ENCODE results near the gene TMUB2. TPM values are rescaled to one million over a fixed set of nuclear protein-coding genes. Genes with fewer than 3 reads are reported as not detected.

Gene TMUB2
- total RNA-seq, 1 donor, result 20.4 TPM

DNA sequence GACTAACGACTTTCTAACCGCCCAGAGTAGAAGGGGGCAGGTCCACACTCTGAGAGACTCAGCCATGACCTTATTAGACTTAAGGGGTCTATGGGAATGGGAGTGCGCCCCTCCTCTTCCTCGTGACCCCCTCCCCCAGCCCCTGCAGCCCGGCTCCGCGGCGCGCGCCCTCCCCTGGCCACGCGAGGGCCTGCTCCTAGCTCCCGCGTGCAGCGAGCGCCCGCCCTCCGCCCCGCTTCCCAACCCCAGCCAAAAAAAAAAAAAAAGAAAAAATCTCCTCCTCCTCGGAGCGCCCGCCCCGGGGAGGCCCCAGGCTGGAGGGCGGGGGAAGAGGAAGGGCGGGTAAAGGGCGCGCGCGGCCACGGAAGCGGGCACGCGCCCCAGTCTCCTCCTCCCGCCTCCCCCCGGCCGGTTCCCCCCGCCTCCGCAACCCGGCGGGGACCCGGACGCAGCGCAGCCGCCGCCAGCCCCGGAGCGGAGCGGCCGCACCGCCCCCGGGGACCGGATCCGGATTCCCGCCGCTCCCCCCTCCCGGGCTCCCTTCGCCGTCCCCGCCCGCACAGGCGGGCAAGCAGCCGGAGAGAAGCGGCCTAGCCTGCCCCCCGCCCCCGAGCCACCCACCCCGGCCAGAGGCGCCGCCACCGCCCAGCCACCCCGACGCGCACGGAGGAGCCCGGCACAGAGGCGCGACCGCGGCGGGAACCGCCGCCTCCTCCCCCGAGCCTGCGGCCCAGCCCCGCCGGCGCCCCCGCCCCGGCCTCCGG is 31.8 kb downstream of the TMUB2 start:
- Histone ChIP-seq H3K4me1 (ENCODE audit: insufficient read depth, low read length) (peaks cover 59% of the 10 kb centered on the region), H3K4me3 (ENCODE audit: low read length) (peak overlapping the region; percentile 71)

DNA sequence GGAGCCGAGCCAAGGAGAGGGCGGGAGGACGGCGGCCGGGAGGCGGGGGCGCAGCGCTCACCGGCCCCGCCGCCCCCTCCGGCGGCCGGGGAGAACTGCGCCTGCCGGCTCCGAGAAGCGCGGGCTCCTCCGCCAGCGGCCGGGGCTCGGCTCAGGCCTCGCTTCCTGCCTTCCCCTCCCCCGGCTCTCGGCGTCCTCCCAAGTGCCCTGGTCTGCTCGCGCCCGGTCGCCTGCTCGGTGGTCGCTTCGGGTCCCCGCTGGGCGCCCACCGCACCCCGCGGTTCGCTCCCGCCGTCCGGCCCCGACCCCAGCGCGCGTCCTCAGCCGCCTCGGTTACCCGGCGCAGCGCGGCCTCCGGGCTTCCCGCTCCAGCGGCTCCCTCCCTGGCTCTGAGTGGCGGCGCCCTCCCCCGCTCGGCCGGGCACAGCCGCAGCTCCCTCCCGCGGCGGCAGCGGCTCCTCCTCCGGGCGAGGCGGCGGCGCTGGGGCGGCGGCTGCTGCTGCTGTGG is 32.4 kb downstream of the TMUB2 start:
- Histone ChIP-seq H3K4me3 (ENCODE audit: low read length) (peak overlapping the region; percentile 71), H3K4me1 (ENCODE audit: insufficient read depth, low read length) (peaks cover 52% of the 10 kb centered on the region)

More for the DNA sequence above, 31.8 kb downstream of the TMUB2 start:
- no peaks in the 10 kb centered on the region for H3K9me3 ChIP-seq (ENCODE audit: low read depth, low read length)
- H3K27me3 ChIP-seq (ENCODE audit: insufficient read depth, low read length), result no peaks in the 10 kb centered on the region

DNA sequence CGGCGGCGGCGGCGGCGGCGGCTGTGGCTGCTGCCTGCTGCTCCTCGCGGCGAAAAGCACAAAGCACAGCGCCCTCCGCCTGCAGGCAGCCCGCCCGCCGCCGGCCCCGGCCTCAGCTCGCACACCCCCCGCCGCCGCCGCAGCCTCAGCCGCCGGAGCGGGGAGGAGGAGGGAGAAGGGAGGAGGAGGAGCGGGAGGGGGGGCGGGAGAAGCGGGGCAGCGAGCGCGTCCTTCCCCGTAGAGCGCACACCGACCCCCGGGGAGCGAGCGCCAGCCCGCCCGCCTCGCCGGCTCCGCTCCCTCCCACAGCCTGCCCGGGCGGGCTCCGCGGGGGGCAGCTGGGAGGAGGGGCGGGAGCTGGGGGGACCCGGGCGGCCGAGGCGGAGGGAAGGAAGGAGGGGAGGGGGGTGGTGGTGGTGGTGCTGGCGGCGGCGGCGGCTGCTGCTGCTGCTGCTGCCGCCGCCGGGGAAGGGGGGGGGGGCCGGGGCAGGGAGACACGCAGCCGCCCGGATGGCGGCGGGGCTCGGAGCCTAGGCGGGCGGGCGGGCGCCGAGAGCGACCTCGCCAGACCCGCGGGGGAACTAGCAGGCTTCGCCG is 32.9 kb downstream of the TMUB2 start, which contains the start of gene UBTF:
Gene UBTF (minus strand): TSS at position 60 of the 597 bp plus-strand sequence. CDS start 1,446 bp downstream, outside the sequence.
- Histone ChIP-seq H3K4me3 (ENCODE audit: low read length) (peak within 1 kb of the TSS; percentile 88), H3K9me3 (ENCODE audit: low read depth, low read length) (no peaks in the 10 kb centered on the region), H3K4me1 (ENCODE audit: insufficient read depth, low read length) (peaks cover 47% of the 10 kb centered on the region), H3K27me3 (ENCODE audit: insufficient read depth, low read length) (no peaks in the 10 kb centered on the region)

More for the DNA sequence above, 32.4 kb downstream of the TMUB2 start:
- Histone ChIP-seq H3K27me3 (ENCODE audit: insufficient read depth, low read length) (no peaks in the 10 kb centered on the region), H3K9me3 (ENCODE audit: low read depth, low read length) (no peaks in the 10 kb centered on the region)

DNA sequence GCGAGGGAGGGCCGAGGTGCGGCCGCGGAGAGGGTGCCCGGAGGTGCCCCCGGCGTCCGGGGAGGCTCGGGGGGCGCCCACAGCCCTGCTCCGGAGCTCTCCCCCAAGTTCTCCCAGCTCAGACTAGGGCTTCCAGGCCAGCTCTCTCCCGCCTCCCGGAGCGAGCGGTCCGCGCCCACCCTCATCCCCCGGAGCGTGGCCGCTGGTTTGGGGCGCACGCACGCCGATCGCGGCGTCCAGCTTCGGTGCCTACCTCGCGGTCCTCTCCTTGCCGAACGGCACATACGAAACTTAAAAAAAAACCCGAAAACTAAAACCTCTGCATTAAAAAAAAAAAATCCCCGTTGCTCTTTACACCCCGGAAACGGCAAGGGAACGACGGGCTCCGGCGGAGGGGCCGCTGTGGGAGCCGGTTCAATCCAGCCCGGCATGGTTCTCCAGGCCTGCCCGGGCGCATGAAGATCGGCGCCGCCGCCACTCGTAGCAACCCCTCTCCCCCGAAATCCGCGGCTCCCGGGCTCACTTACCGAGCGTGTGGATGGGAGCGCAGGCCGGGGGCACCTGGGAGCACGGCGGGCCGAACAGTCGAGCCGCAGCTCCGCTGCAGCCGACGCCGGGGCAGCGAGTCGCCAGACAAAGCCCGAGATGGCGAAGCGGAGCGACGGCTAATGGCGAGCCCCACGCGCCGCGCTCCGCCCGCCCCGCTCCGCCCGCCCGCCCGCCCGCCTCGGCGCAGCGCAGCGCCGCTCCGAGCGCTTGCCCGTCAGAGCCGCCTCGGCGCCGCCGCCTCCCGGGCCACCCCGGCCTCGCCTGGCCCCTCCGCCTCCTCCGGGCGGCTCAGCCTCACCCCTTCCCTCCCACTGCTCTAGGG is 33.7 kb downstream of the TMUB2 start:
- peak overlapping the region; percentile 88 for H3K4me3 ChIP-seq (ENCODE audit: low read length)
- no peaks in the 10 kb centered on the region for H3K9me3 ChIP-seq (ENCODE audit: low read depth, low read length)
- no peaks in the 10 kb centered on the region for H3K27me3 ChIP-seq (ENCODE audit: insufficient read depth, low read length)
- peaks cover 39% of the 10 kb centered on the region for H3K4me1 ChIP-seq (ENCODE audit: insufficient read depth, low read length)

DNA sequence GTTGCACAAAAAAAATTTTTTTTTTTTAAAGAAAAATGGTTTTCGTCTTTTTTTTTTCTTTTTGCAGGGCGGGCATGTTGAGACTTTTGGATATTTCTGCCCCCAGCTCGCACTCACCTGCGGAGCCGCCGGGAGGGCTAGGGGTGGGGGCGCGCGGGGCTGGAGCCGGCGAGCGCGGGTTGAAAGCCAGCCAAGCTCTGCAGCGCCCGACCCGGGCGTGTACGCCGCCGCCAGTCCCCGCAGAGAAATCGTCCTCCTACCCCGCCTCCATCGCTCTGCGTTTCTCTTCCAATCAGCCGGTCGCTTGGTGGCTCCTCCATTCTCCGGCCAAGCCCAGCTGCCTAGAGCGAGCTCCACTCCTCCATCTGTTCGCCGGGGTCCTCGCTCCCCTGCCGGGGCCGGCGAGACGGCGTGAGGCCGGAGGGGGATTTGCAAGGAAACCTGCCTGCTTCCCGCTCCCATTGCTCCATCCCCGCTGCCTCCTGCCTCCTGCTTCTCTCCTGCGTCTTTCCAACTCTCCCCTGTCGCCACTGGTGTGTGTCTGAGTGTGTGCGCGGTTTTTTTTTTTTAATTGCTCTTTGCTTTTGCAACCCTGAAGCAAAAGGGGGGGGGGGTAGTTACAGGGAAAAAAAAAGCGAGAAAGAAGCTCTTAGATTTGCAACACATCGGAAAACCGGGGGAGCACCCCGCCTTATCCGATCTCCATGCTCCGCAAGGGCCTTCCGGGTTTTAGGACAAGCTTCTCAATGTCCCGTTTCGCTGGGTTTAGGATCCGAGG is 34.5 kb downstream of the TMUB2 start:
- Histone ChIP-seq H3K27me3 (ENCODE audit: insufficient read depth, low read length) (no peaks in the 10 kb centered on the region), H3K9me3 (ENCODE audit: low read depth, low read length) (no peaks in the 10 kb centered on the region), H3K4me3 (ENCODE audit: low read length) (peak overlapping the region; percentile 88), H3K4me1 (ENCODE audit: insufficient read depth, low read length) (peaks cover 31% of the 10 kb centered on the region)

DNA sequence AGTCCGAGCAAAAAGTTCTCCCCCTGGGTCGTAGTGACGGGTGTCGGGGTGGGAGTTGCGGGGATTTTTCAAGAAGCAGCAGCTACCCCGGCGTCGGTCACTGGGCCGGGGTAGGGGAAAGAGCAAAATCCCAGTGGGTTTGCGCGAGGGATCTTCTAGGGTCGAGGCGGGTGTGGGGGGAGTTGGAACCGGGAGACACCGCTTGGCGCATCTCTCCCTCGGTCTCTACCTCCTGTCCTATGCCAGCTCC is 35.0 kb downstream of the TMUB2 start:
- Histone ChIP-seq H3K4me1 (ENCODE audit: insufficient read depth, low read length) (peaks cover 26% of the 10 kb centered on the region), H3K9me3 (ENCODE audit: low read depth, low read length) (no peaks in the 10 kb centered on the region), H3K27me3 (ENCODE audit: insufficient read depth, low read length) (no peaks in the 10 kb centered on the region), H3K4me3 (ENCODE audit: low read length) (peak overlapping the region; percentile 88)

DNA sequence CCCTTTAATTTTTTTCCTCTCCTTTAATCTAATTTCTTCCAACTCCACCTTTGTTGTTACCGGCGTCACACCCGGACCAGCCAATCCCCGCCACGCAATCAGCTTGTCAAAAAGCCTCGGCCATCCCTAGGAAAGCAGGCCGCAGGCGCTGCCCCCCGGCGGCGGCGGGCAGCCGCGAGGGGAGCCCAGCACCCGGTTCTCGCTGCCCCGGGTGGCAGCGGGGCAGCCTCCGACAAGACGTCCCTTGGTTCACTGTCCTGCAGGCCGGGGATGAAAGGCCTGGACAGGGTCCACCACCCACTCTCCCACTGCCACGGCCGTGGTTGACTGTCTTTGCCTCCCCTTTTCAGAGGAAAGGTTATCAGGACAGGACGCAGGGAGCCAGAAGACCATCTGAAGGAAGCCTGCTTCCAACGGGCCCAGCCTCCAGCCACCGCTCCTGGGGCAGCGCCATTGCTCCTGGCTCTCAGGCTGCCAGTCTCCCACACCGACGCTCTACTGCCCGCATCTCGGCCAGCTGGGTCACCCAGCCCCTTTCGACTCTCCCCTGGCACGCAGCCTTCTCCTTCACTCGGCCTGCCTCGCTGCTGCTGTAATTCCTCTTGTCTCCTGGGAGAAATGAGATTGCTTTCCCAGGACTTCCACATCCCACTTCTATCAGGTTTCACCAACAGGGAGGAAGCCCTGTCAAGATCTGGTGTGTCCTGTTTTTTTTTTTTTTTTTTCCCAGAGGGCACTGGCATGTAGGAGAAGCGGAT is 35.5 kb downstream of the TMUB2 start:
- Histone ChIP-seq H3K9me3 (ENCODE audit: low read depth, low read length) (no peaks in the 10 kb centered on the region), H3K27me3 (ENCODE audit: insufficient read depth, low read length) (no peaks in the 10 kb centered on the region), H3K4me3 (ENCODE audit: low read length) (peak overlapping the region; percentile 88), H3K4me1 (ENCODE audit: insufficient read depth, low read length) (peaks cover 21% of the 10 kb centered on the region)

DNA sequence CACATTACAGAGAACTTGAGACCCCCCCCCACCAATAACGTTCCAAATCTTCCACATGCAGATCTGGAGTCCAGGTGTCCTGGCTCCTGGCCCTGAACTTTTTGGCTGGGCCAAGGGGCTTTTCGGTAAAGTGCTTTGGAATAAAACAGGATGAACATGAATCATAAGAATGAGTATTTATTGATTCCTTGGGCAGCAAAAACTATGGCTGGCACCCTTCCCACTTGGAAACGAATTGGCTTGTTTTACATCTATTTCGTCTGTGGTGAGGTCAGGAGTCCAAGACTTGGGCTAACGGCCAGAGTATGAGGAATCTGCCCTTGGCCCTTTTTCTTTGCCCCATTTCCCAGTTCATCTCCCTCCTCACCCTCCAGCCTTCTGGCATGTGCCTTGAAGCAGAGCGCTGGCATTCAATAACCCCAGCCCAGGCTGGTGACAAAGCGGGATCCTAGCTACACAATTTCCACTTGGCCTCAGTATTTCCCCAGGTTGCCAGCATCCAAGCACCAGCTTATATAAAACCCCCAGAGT is 36.8 kb downstream of the TMUB2 start:
- H3K27me3 ChIP-seq (ENCODE audit: insufficient read depth, low read length), result no peaks in the 10 kb centered on the region
- H3K4me1 ChIP-seq (ENCODE audit: insufficient read depth, low read length), result peaks cover 11% of the 10 kb centered on the region
- no peaks in the 10 kb centered on the region for H3K9me3 ChIP-seq (ENCODE audit: low read depth, low read length)
- H3K4me3 ChIP-seq (ENCODE audit: low read length), result no peak overlapping the region

DNA sequence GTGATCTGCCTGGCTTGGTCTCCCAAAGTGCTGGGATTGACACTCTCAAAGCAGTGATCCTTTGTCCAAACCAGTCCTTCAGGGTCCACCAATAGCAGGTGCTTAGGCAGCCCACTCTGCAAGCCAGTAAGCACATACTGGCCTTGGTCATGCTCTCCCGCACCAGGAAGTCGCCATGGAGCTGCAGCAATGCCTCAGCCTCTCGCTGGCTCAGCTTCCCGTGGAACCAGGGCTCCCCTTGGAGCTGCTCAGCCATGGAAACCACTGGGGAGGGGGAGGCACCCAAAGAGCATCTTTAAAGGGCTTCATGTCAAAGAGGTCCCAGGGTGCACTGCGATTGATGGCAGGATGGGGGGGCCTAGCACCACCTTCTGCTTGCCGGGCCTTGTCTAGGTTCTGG is 42.3 kb downstream of the TMUB2 start:
- H3K4me1 ChIP-seq (ENCODE audit: insufficient read depth, low read length), result no peaks in the 10 kb centered on the region
- H3K4me3 ChIP-seq (ENCODE audit: low read length), result no peak overlapping the region
- no peaks in the 10 kb centered on the region for H3K27me3 ChIP-seq (ENCODE audit: insufficient read depth, low read length)

DNA sequence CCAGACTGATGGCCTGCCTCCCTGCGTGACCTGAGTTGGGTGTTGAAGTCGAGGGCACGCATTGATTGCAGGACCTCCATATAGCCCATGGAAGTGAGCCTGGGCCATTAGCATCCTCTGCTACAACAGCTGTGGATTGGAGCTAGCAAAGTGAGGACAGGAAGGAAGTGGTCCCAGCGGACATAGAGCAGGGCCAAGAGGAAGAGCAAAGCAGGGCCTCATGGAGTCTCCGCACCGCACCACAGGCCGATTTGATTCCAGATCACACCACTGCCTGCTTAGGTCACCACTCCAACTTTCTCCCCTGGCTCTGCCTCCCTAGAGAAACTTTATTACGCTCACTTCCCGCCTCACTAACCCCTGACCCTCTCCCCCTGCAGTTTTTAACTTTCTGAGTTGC is 43.4 kb downstream of the TMUB2 start:
- Histone ChIP-seq H3K27me3 (ENCODE audit: insufficient read depth, low read length) (no peaks in the 10 kb centered on the region), H3K9me3 (ENCODE audit: low read depth, low read length) (no peaks in the 10 kb centered on the region), H3K4me3 (ENCODE audit: low read length) (no peak overlapping the region), H3K4me1 (ENCODE audit: insufficient read depth, low read length) (no peaks in the 10 kb centered on the region)

More for the DNA sequence above, 42.3 kb downstream of the TMUB2 start:
- H3K9me3 ChIP-seq (ENCODE audit: low read depth, low read length), result no peaks in the 10 kb centered on the region

DNA sequence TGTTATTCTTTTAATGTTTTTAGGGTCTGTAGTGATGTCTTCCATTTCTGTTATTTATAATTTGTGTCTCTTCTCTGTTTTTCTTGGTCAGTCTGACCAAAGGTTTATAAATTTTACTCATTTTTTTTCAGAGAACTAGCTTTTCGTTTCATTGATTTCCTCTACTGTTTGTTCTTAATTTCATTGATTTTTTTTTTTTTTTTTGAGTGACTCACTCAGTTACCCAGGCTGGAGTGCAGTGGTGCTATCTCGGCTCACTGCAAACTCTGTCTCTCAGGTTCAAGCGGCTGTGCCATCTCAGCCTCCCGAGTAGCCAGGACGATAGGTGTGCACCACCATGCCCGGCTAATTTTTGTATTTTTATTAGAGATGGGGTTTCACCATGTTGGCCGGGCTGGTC is 45.3 kb downstream of the TMUB2 start:
- no peaks in the 10 kb centered on the region for H3K4me1 ChIP-seq (ENCODE audit: insufficient read depth, low read length)
- no peak overlapping the region for H3K4me3 ChIP-seq (ENCODE audit: low read length)
- H3K27me3 ChIP-seq (ENCODE audit: insufficient read depth, low read length), result no peaks in the 10 kb centered on the region
- no peaks in the 10 kb centered on the region for H3K9me3 ChIP-seq (ENCODE audit: low read depth, low read length)

DNA sequence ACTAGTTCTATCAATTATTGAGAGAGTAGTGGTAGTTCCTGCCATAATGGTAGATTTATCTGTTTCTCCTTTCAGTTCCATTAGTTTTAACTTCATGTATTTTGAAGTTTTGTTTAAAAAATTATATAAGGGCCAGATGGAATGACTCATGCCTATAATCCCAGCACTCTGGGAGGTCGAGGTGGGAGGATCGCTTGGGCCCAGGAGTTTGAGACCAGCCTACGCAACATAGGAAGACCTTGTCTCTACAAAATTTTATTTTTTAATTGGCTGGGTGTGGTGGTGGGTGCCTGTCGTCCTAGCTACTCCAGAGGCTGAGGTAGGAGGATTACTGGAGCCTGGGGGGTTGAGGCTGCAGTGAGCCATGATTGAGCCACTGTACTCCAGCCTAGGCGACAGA is 46.8 kb downstream of the TMUB2 start:
- H3K4me1 ChIP-seq (ENCODE audit: insufficient read depth, low read length), result no peaks in the 10 kb centered on the region
- H3K4me3 ChIP-seq (ENCODE audit: low read length), result no peak overlapping the region
- H3K9me3 ChIP-seq (ENCODE audit: low read depth, low read length), result no peaks in the 10 kb centered on the region
- no peaks in the 10 kb centered on the region for H3K27me3 ChIP-seq (ENCODE audit: insufficient read depth, low read length)

DNA sequence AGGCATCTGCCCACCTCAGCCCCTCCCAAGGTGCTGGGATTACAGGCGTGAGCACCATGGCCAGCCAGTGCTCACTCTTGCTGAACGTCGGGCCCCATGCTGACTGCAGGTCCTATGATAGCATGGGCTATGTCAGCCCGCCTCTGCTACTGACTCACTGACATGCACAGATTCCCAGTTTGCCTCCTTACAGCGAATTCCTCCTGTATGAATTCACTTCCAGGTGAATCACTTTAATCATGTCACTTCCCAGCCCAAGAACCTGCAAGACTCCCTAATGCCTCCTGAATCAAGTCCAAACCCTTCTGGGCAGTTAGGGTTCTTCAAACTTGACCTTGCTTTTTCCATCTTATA is 48.8 kb downstream of the TMUB2 start:
- Histone ChIP-seq H3K9me3 (ENCODE audit: low read depth, low read length) (no peaks in the 10 kb centered on the region), H3K27me3 (ENCODE audit: insufficient read depth, low read length) (no peaks in the 10 kb centered on the region), H3K4me1 (ENCODE audit: insufficient read depth, low read length) (no peaks in the 10 kb centered on the region), H3K4me3 (ENCODE audit: low read length) (no peak overlapping the region)

DNA sequence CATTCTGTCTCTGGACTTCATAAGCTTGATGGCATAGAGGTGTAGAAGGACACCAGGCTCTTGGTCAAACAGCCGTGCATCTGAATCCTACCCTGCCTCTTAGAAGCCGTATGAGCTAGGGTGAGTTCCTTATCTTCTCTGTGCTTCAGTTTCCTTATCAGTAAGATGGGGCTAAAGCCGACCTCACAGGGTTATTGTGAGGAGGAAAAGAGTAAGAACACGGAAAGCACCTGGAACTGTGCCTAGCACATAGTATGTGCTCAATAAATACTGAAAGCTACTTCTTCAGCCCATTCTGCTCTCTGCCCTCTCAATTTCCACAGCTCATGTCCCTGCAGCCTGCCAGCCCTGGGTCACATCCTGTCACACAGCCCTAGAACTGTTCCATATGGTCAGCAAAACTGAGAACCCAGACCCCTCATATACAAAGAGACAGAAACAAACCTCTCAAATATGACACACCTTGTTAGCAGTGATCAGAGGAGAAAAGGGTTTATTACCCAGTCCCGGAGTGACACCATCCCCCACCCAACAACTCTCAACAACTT is 49.7 kb downstream of the TMUB2 start:
- H3K4me1 ChIP-seq (ENCODE audit: insufficient read depth, low read length), result no peaks in the 10 kb centered on the region
- H3K27me3 ChIP-seq (ENCODE audit: insufficient read depth, low read length), result no peaks in the 10 kb centered on the region

More for the DNA sequence above, 49.7 kb downstream of the TMUB2 start:
- H3K9me3 ChIP-seq (ENCODE audit: low read depth, low read length), result no peaks in the 10 kb centered on the region
- no peak overlapping the region for H3K4me3 ChIP-seq (ENCODE audit: low read length)

Data from mononuclear cell (primary cell).